Measurements from ENCODE around the gene NCOA7.

GRCh38 chr6:125859727-125860126, 69.0 kb downstream of the NCOA7 start:
- no peak for TF ChIP-seq SUZ12 (IDR thresholded peaks at IDR 0.05; ENCODE audit: extremely low read depth, insufficient read depth, insufficient read length)
- no peak for TF ChIP-seq ZNF274 (IDR thresholded peaks at IDR 0.05; ENCODE audit: low read depth, low read length)
- no peak for TF ChIP-seq YY1 (IDR thresholded peaks at IDR 0.05; ENCODE audit: insufficient read depth, insufficient read length)
